Tongue (tissue), 2 donors: Measurements from ENCODE around the gene BTN1A1. TPM values are rescaled to one million over a fixed set of nuclear protein-coding genes. Genes with fewer than 3 reads are reported as not detected.
"Not testable (repeated sequence)": the region's sequence is repeated elsewhere in the genome, so short reads cannot be mapped to it uniquely, and the experiment has no call there.

Source experiments
- DNase-seq: peaks from one replicate; pipeline ENCODE4 v3.0.0-alpha.2; 2015
- total RNA-seq: library from RNA; depleted of rRNA; stranded (reverse); fragments of >200 nt; gene quantifications from one replicate; pipeline ENCODE4 v1.2.3, GENCODE V29; 2014

The BTN1A1 gene
- total RNA-seq, 1 donor from 2014 or later, result not detected

DNA sequence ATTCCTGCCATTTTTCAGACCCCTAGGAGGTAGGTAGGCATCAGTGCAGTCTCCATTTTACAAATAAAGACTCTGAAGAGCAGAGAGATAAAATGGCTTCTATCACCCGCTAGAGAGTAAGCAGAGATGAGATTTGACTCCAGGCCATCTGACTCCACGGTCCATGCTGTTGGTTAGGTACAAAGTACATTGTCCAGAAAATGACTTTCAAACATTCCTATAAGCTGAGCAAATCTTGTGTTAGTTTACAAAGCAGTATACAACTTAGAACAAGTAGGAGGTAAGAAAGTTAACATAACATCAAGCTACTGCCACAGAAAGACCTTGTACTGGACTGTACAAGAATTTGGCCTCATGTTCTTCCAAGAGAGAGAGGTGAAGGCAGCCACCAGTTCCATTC lies 14.9 kb downstream of the BTN1A1 start:
- no peak for DNase-seq

DNA sequence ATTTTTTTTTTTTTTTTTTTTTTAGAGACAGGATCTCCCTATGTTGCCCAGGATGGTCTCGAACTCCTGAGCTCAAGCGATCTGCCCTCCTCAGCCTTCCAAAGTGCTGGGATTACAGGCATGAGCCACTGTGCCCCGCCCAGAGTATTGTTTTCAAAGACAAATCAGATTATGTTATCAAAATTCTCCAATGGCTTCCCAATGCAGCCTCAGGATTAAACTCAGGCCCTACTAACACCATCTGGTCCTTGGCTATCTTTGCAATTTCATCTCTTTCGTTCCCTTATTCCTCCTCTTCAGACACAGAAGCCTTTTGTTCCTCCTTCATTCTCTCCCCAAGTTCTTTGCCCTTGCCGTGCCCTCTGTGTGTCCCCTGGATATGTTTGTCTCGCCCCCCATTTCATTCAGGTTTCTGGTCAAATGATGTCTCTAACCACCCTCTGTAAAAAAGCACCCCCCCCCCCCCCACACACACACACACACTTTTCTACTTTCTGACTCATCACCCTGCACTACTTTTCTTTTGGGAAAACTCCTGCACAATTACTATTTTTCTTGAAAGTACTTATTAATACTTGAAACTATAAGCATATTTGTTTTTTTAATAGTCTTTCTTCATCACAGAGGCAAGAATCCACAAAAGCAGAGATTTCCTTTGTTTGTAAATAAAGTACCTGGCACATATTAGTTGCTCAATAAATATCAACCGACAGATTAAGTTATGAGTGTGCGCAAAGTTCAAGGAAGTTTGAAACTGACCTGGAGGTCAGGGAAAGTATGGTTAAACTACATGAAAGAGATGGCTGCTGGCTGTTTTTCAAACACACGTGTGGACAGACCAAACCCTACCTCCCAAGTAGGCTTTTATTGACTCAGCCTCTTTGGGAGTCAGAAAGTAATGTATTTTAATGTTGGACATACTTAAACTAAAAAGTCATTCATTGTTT lies 16.7 kb downstream of the BTN1A1 start:
- DNase-seq, result no peak

DNA sequence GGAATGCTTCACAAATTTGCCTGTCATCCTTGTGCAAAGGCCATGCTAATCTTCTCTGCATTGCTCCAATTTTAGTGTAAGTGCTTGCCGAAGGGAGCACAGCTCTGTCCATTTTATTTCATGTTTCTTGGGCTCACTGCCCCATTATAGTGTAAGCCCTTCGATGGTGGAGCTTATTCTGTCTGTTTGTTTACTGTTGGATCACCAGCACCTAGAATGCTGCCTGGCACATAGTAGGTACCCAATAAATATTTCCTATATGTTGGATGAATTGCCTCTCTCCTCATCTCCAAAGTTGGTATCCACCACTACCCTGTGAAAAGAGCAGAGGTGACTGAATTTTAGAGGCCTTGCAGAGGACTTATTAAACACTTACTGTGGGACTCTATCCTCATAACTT lies 19.3 kb downstream of the BTN1A1 start:
- DNase-seq, result no peak

DNA sequence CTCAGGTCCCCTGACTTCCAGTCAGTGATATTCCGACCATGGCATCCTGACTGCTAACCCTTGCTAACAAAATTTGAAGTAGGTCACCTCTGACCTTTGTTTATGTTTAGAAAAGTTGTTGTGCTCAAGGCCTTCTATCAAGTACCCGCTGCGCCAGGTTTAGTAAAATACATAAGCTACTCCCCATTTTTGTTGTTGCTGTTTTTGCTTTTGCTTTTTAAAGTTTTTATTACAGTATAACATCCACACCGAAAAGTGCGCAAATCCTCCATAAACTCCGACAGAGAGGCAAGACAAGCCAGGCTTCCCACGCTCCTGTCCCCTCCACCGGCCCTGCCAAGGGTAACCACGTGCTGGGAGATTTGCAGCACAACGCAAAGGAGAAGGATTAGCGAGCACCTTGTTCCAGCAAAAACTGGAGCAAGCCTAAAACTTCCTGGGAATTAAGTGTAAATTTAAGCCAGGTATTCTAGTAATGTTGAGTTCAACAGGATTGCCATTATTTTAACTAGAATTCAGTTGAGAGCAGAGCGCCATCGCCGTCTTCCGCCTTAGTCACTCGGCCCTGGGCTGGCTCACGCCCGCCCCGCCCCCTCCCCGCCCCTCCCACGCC lies 20.2 kb downstream of the BTN1A1 start:
- DNase-seq, result no peak

DNA sequence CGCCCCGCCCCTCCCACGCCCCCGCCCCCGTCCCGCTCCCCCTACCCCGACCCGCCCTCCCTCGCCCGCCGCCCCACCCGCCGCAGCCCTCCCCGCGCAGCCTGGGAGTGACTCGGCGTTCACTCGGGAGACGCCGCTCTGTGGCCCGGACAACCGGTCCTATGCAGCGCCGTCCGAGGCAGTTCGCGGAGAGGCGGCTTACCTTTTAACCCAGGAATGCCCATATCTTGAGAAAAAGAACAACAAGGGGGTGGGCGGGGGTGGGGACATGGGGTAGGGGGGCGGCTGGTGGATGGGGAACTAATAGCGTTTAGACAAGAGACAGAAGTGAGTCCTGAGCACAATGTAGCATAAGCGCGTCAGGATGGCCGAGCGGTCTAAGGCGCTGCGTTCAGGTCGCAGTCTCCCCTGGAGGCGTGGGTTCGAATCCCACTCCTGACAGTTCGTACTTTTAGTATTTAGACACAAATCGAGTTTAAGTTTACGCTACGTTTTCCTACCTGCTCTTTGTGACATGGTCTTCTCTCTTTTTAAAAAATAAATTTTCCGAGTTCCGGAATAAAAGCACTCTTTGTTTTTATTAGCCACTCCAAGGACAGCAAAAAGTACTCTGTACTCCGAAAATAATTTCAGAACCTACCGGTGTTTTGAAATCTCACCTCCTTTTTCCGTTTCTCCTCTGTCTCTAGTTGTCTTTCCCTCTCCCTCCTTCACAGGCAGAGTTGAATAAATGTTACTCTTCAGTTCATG lies 20.9 kb downstream of the BTN1A1 start:
- peak; percentile 96 for DNase-seq

DNA sequence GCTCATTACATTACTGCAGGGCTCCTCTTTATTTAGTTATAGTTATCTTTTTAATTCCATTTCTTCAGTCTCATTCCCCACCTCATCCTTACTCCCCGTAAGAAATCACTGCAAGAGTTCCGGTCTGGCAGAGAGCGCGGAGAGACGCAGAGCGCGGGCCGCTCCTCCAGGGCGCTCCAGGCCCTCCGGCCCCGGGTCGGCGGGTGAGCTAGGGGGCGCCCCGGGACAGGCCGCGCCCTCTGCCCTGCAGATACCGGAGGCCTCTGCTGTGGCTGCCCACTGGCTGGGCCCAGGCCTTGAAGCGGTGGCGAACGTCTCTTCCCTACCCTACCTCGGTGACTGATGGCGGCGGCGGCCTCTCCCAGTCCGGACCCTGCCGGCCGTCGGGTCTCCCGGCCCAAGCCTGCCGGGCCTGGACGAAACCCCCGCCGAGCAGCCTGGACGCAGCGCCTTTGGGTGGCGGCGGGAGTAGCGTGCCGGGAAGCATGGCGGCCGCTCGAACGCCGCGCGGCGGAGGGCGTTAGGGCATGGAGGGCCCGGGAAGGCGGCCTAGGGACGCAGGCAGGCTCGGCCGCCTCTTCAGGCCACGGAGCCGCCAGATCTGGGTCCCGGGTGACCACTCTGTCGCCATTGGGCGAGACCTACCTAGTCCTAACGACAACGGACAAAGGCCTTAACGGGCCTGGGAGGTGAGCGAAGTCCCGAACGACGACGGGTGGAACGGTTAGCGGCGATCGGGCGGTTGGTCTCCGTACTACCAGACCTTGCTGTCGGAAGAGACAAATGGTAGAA lies 21.7 kb downstream of the BTN1A1 start:
- DNase-seq, result peak; percentile 87

DNA sequence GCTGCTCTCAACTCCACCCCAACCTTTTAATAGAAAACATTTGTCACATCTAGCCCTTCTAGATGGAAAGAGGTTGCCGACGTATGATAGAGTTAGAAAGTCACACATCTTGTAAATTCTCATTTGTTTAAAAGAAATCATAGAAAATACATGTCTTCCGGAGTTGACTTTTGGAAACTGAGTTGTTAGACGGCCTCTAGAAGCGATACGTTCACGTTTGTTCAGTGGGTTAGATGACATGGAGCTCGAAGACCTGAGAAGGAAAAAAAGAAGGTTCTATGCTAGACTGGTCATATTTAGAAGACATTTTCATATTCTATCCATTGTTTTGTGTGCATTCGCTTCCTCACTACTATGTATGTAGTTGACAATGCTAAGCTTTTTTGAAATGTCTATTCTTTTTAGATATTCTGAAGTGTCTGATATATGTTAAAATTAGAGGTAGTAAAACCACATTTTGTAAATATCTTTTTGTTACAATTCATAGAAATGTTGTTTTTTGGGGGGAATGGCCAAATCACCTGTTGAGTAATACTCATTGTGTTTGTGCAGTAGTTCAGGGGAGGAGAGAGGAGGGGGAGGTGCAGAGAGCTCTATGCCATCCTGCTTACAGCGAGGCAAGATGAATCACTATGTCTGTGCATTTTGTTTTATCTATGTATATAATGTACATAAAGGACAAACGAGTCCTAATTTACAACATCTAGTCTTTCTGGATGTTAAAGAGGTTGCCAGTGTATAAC lies 22.6 kb downstream of the BTN1A1 start:
- DNase-seq, result peak; percentile 44

DNA sequence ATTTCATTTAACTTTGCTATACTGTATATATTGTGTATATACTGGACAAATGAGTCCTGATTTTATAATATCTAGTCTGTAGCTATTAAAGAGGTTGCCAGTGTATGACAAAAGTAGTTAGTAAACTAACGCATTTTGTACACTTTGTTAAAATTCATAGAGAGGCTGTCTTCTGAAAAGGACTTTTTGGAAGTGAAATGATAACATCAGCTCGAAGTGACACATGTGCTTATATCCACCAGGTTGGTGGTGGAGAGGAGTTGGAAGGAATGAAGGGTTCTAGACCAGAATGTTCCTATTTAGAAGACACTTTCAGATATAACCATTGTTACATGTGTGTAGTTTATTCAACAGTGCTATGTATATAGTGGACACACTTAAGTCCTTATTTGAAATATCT lies 24.2 kb downstream of the BTN1A1 start:
- DNase-seq, result not testable (repeated sequence)

DNA sequence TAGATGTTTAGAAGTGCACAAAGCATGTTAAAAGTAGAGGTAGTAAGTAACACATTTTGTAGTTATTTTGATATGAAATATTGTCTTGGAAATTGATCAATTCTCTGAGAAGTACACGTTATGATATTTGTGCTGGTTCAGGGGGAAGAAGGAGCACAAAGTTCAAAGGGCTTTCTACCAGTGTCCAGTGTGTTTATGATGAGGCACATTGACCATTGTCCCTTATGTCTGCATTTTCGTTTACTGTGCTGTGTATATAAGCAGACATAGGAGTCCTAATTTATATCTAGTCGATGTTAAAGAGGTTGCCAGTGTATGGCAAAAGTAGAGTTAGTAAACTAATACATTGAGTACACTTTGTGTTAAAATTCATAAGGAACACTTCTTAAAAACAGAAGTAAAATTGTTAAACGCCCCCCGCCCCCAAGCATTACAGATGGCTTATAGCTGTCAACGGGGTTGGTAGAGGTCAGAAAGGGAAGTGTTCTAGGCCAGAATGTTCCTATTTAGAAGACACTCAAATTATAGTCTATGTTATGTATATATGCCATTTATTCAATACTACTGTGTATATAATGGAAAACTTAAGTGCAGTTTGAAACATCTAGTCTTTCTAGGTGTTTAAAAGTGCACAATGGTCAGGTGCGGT lies 24.7 kb downstream of the BTN1A1 start:
- DNase-seq, result no peak

DNA sequence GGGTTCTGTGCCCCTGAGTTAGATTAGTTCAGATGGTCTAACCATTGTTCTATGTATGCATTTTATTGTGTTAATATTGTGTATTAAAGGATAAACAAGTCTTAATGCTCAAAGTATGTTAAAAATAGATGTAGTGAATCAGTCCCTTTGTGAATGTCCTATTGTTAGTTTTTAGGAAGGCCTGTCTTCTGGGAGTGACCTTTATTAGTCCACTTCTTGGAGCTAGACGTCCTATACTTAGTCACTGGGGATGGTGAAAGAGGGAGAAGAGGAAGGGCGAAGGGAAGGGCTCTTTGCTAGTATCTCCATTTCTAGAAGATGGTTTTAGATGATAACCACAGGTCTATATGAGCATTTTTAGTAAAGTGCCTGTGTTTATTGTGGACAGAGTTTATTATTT lies 25.7 kb downstream of the BTN1A1 start:
- DNase-seq, result no peak

DNA sequence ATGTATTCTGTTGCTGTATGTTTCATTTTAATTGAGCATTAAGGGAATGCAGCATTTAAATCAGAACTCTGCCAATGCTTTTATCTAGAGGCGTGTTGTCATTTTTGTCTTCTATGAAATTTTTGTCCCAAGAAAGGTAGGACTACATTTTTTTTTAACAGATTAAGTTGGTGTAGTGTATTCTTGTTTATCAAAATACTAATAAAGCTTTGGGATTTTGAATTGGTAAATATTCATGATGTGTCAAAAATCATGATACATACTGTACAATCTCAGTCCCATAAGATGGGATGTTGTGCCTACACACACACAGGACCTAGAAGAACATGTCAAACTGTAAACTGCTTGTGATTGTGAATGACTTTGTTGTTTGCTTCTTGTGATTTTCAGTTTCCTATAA lies 26.8 kb downstream of the BTN1A1 start:
- DNase-seq, result no peak

DNA sequence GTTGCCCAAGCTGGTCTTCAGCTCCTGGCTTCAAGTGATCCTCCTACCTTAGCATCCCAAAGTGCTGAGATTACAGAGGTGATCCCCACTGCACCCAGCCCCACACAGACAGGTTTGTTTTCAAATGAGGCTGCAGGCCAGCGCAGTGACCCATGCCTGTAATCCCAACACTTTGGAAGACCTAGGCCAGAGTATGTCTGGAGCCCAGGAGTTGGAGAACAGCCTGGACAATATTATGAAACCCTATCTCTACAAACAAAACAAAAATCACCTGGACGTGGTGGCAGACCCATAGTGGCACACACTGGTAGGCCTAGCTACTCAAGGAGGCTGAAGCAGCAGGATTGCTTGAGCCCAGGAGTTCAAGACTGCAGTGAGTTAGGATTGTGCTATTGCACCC lies 30.1 kb downstream of the BTN1A1 start:
- DNase-seq, result no peak

DNA sequence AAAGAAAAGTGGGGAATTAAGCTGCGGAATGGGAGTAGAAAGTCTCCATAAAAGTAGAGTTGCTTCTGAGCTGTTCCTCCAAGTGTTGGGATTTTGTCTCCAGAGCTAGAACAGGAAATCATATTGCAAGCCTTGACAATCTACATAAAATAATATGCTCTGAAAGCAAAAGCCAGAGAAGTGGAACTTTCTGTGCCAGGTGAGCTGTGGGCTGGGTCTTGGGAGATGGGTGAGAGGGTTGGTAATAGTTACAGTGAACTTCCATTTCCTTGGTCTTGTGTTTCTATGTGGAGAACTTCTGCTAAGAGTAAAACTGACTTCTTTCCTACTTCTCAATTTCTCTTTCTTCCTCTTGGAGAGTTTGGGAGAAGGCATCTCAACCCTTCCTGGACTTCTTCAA lies 31.8 kb downstream of the BTN1A1 start:
- DNase-seq, result no peak

DNA sequence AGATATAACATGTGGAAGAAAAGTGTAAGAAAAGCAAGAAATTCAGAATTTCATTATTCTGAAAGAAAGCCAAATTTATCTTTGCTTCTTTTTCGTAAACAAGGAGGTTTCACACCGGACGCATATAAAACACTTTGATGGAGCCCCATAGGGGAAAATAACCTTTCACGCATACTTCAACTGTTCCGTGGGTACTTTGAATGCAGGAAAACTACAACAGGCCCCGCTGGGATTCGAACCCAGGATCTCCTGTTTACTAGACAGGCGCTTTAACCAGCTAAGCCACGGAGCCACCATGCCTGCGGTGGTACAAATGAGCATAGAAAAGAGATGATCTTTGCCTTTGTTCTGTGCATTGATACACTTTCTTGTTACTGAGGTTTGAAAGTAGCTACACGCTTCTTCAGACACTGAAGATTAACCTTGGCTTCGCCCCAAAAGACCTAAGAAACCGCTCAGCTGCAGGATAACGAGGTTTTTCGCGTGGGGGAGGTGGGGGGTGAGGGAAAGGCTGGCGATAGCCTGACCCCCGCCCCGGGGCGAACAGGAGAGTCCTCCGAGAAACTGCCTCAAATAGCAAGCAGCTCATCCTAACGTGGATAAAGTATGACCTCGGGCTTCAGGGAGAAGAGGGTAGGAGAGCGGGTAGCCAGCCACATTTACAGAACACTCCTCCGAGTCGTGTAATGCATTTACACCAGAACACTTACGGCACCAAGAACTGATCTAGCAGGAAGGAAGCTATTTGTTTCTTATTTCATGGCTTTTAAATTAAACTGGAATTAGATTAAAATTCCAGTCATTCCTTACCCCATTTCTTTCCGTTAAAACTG lies 32.8 kb downstream of the BTN1A1 start:
- peak; percentile 98 for DNase-seq

DNA sequence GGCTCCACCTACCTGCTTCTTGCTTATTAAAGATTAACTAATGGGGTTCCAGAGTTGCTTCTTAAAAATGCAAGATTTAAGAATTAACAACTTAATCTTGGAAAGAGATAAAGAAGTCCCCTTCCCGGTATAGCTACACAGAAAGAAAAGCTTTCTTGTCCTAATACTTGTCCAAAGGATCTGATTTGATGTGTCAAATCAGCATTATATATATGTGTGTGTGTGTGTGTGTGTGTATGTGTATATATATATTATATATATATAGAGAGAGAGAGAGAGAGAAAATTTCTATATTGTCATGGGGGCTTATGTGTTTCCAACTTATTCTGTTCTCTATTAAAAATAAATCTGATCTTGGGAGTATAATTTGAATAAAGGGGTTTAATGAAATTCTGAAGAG lies 33.4 kb downstream of the BTN1A1 start:
- DNase-seq, result no peak

DNA sequence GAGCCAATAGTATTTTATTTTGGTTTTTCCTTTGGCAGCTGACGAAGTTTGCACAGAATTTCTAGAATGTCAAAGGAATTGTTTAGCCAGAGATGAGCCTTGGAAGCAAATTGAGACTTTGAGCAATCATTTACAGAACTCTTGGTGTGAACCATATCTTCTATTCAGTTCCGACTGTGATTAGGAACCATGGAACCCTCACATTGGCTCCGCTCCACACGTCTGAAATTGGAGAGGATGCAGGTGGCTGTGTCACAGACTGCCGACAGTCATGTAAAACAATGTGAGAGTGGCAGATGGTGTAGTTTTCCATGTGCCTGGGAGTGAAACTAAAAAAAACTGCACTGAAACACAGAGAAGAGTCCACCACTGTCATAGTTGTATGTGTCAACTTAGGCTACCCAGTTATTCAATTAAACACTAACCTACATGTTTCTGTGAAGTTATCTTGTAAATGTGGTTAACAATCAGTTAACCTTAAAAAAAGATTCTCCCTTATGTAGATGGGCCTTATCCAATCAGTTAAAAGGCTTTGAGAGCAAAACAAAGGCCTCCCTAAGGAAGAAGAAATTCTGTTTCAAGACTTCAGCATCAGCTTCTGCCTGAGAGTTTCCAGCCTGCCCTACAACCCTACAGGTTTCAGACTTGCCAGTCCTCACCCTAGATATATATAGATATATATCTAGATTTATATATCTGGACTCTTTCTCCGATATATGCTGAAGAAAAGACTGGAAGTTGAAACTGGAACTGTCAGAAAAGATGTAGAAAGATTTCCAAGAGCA lies 34.8 kb downstream of the BTN1A1 start:
- peak; percentile 69 for DNase-seq

DNA sequence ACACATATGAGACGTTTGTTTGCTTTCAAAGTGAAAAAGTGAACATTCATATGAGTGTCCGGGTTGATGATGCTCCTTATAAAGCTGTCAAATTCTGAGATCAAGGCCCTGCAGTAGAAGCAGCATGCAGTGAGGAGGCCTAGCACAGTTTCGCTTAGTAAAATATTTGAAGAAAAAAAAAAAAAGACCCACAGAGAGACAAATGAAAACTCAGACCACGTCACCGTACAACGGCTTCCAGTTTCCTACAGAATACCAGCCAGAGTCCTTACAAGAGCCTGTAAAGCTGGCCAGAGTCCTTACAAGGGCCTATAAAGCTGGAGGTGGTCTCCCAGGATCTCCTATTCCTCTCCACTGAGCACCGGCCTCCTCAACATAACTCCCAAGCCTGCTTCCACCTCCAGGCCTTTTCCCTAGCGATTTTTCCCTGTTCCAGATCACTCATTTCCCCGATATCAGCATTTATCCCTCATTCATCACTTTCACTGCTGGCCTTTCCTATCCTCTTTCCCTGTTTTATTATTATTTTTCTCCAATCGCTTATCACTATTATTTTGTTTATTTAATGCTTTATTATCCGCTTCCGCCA lies 36.6 kb downstream of the BTN1A1 start:
- DNase-seq, result peak; percentile 83

DNA sequence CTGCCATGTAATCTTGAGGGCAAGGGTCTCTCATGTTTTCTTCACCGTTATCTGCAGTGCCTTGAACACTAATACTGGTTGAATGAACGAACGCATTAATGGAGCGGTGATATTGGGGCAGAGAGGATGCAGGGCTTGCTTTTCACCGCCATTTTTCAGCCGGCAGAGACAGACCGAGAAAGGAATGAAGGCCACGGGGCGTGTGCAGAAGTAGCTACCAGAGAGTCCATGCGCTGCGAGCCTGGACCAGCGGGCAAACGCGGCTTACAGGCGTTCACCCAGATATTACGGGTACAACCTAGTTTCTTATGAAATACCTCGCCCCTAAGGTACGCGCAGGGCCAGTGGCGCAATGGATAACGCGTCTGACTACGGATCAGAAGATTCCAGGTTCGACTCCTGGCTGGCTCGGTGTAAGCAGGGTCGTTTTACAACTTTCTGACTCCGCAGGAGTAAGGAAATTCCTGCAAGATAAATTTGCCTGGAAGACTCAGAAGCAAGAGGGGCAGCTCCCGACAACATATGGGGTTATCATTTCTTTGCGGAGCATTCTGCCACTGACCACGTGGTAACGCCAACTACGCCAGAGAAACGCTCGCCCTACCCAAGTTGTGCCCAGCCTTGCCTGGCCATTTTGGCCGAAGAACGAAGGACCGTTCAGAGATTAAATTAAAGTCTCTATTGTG lies 37.2 kb downstream of the BTN1A1 start:
- peak; percentile 97 for DNase-seq
